ENCODE measurements around the gene KLF11.
A peak's percentile ranks its signal among the peaks of the same experiment; 100 is the strongest.

Gene KLF11

GRCh38 chr2:10047616-10048500, 4.5 kb downstream of the KLF11 start:
- H3K36me3 ChIP-seq (ENCODE audit: insufficient read depth, low read length), result peaks cover 54% of the 10 kb centered on the region
- WGBS, result 94% methylated on average over 15 of the region's 15 CpGs
- H3K27ac ChIP-seq (ENCODE audit: low read depth, low read length), result no peak overlapping the region
- no peaks in the 10 kb centered on the region for H3K27me3 ChIP-seq (ENCODE audit: insufficient read depth, low read length)
- peaks cover 7% of the 10 kb centered on the region; the same call in 1 of the 2 replicates for H3K4me1 ChIP-seq (ENCODE audit: insufficient read depth, low read length)
- no peaks in the 10 kb centered on the region for H3K9me3 ChIP-seq (ENCODE audit: insufficient read depth, low read depth, low read length)
- no peak overlapping the region for H3K9ac ChIP-seq (ENCODE audit: low read depth, low read length)
- no peak overlapping the region for H3K4me3 ChIP-seq (ENCODE audit: low read length)

- Histone ChIP-seq H3K4me1 (ENCODE audit: insufficient read depth, low read length) (peaks cover 7% of the 10 kb centered on the region; the same call in 1 of the 2 replicates), H3K9me3 (ENCODE audit: insufficient read depth, low read depth, low read length) (no peaks in the 10 kb centered on the region), H3K27ac (ENCODE audit: low read depth, low read length) (no peak overlapping the region), H3K36me3 (ENCODE audit: insufficient read depth, low read length) (peaks cover 62% of the 10 kb centered on the region), H3K4me3 (ENCODE audit: low read length) (no peak overlapping the region), H3K27me3 (ENCODE audit: insufficient read depth, low read length) (no peaks in the 10 kb centered on the region), H3K9ac (ENCODE audit: low read depth, low read length) (no peak overlapping the region)
- WGBS, result 81% methylated on average over 9 of the region's 10 CpGs
These were observed 5.3 kb downstream of the KLF11 start for GRCh38 chr2:10048501-10049171.

DNA sequence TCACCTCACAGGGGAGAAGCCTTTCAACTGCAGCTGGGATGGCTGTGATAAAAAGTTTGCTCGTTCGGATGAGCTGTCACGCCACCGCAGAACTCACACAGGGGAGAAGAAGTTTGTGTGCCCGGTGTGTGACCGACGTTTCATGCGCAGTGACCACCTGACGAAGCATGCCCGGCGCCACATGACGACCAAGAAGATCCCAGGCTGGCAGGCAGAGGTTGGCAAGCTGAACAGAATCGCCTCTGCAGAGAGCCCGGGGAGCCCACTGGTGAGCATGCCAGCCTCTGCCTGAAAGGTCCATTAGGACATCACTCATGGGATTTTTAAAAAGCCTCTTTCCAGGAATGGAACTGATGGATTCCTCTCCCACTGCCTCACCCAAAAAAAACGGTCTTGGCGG, 8.9 kb downstream of the KLF11 start:
- 94% methylated on average over 16 of the region's 16 CpGs for WGBS
- H3K9ac ChIP-seq (ENCODE audit: low read depth, low read length), result no peak overlapping the region

DNA sequence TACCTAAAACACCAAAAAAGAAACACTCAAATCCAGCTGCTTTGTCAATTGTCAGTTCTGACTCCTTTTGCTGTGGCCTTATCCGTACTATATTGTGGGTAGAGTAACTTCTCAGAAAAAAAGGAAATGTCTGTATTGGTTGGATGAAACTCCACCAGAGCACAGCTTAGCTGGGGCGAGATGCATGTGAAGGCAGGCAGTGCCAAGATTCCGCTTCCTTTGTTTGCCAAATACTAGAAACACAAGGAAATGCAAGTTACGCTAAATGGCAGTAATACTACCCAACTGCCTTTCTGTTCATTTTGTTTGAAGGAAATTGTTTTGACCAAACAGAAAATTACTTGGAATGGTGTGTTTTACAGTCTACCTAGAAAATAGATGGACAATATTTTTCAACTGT, 10.0 kb downstream of the KLF11 start:
- no peaks in the 10 kb centered on the region for H3K9me3 ChIP-seq (ENCODE audit: insufficient read depth, low read depth, low read length)
- peaks cover 52% of the 10 kb centered on the region for H3K36me3 ChIP-seq (ENCODE audit: insufficient read depth, low read length)
- H3K4me1 ChIP-seq (ENCODE audit: insufficient read depth, low read length), result peaks cover 19% of the 10 kb centered on the region
- 93% methylated on average over 4 of the region's 4 CpGs for WGBS
- H3K9ac ChIP-seq (ENCODE audit: low read depth, low read length), result no peak overlapping the region
- H3K4me3 ChIP-seq (ENCODE audit: low read length), result no peak overlapping the region
- no peaks in the 10 kb centered on the region for H3K27me3 ChIP-seq (ENCODE audit: insufficient read depth, low read length)
- no peak overlapping the region for H3K27ac ChIP-seq (ENCODE audit: low read depth, low read length)

More for the DNA sequence above, 8.9 kb downstream of the KLF11 start:
- Histone ChIP-seq H3K27me3 (ENCODE audit: insufficient read depth, low read length) (no peaks in the 10 kb centered on the region), H3K9me3 (ENCODE audit: insufficient read depth, low read depth, low read length) (no peaks in the 10 kb centered on the region), H3K27ac (ENCODE audit: low read depth, low read length) (no peak overlapping the region), H3K4me1 (ENCODE audit: insufficient read depth, low read length) (peaks cover 15% of the 10 kb centered on the region), H3K4me3 (ENCODE audit: low read length) (no peak overlapping the region), H3K36me3 (ENCODE audit: insufficient read depth, low read length) (peaks cover 63% of the 10 kb centered on the region)

GRCh38 chr2:10054424-10054823, 11.1 kb downstream of the KLF11 start:
- WGBS, result 82% methylated on average over 5 of the region's 7 CpGs
- H3K9me3 ChIP-seq (ENCODE audit: insufficient read depth, low read depth, low read length), result no peaks in the 10 kb centered on the region
- H3K9ac ChIP-seq (ENCODE audit: low read depth, low read length), result no peak overlapping the region
- peaks cover 43% of the 10 kb centered on the region for H3K36me3 ChIP-seq (ENCODE audit: insufficient read depth, low read length)
- H3K4me1 ChIP-seq (ENCODE audit: insufficient read depth, low read length), result peaks cover 12% of the 10 kb centered on the region
- H3K27ac ChIP-seq (ENCODE audit: low read depth, low read length), result no peak overlapping the region
- no peaks in the 10 kb centered on the region for H3K27me3 ChIP-seq (ENCODE audit: insufficient read depth, low read length)
- H3K4me3 ChIP-seq (ENCODE audit: low read length), result no peak overlapping the region

GRCh38 chr2:10054976-10055375, 11.6 kb downstream of the KLF11 start:
- no peaks in the 10 kb centered on the region for H3K9me3 ChIP-seq (ENCODE audit: insufficient read depth, low read depth, low read length)
- no peak overlapping the region for H3K27ac ChIP-seq (ENCODE audit: low read depth, low read length)
- WGBS, result 94% methylated on average over 7 of the region's 7 CpGs
- no peak overlapping the region for H3K9ac ChIP-seq (ENCODE audit: low read depth, low read length)
- no peaks in the 10 kb centered on the region for H3K27me3 ChIP-seq (ENCODE audit: insufficient read depth, low read length)
- H3K4me1 ChIP-seq (ENCODE audit: insufficient read depth, low read length), result peaks cover 12% of the 10 kb centered on the region
- H3K4me3 ChIP-seq (ENCODE audit: low read length), result no peak overlapping the region
- H3K36me3 ChIP-seq (ENCODE audit: insufficient read depth, low read length), result peaks cover 37% of the 10 kb centered on the region

GRCh38 chr2:10056439-10056838, 13.1 kb downstream of the KLF11 start:
- peaks cover 31% of the 10 kb centered on the region for H3K36me3 ChIP-seq (ENCODE audit: insufficient read depth, low read length)
- H3K9ac ChIP-seq (ENCODE audit: low read depth, low read length), result no peak overlapping the region
- no peaks in the 10 kb centered on the region for H3K27me3 ChIP-seq (ENCODE audit: insufficient read depth, low read length)
- 68% methylated on average over 9 of the region's 11 CpGs for WGBS
- H3K4me1 ChIP-seq (ENCODE audit: insufficient read depth, low read length), result peaks cover 12% of the 10 kb centered on the region
- H3K27ac ChIP-seq (ENCODE audit: low read depth, low read length), result no peak overlapping the region
- no peak overlapping the region for H3K4me3 ChIP-seq (ENCODE audit: low read length)
- no peaks in the 10 kb centered on the region for H3K9me3 ChIP-seq (ENCODE audit: insufficient read depth, low read depth, low read length)

- 6% methylated on average over 28 of the region's 28 CpGs for whole genome bisulfite sequencing
- Histone ChIP-seq H3K9me3 (ENCODE audit: insufficient read depth, low read depth, low read length) (no peaks in the 10 kb centered on the region), H3K9ac (ENCODE audit: low read depth, low read length) (no peak overlapping the region), H3K4me3 (ENCODE audit: low read length) (peak overlapping the region; percentile 49), H3K27me3 (ENCODE audit: insufficient read depth, low read length) (no peaks in the 10 kb centered on the region), H3K27ac (ENCODE audit: low read depth, low read length) (peak overlapping the region; percentile 50; the same call in 1 of the 2 replicates), H3K36me3 (ENCODE audit: insufficient read depth, low read length) (peaks cover 24% of the 10 kb centered on the region), H3K4me1 (ENCODE audit: insufficient read depth, low read length) (peaks cover 12% of the 10 kb centered on the region)
These were observed 14.1 kb downstream of the KLF11 start for GRCh38 chr2:10057231-10058107.

DNA sequence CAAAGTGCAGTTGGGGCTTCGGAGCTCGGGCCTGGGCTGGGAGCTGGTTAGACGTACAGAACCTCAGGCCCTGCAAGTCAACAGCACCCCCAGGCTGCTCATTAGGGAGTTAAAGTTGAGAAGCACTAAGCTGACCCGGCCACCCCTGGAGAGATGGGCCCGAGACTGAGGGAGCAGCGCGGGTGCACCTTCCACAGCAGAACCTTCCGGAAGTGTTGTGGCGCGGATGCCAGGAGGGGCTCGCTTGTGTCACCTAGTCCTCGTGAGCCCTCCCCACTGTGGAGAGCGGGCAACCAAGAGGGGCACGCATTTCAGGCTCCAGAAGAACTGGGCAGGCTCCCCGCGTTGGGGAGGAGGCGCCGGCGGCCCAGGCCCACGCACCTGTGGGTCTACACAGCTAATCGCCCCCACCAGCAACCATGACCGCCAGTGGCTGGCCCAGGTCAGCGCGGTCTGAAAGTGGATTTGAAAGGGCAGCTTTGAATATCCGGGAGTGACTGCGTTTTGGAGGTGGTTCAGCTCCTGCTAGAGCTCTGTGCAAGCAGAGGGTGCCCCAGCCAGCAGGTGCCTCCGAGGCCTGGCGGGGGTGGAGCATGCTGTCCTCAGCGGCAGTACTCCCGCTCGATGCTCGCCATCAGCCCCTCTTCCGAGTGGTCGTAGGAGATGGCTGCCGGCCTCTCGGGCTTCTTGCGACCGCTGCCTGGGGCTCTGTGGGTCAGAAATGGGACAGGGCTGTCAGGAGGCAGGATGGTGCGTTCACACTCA, 15.1 kb downstream of the KLF11 start:
- Histone ChIP-seq H3K4me1 (ENCODE audit: insufficient read depth, low read length) (peaks cover 12% of the 10 kb centered on the region), H3K27ac (ENCODE audit: low read depth, low read length) (peak overlapping the region; percentile 45; the same call in 1 of the 2 replicates), H3K27me3 (ENCODE audit: insufficient read depth, low read length) (no peaks in the 10 kb centered on the region), H3K9me3 (ENCODE audit: insufficient read depth, low read depth, low read length) (no peaks in the 10 kb centered on the region), H3K4me3 (ENCODE audit: low read length) (no peak overlapping the region), H3K36me3 (ENCODE audit: insufficient read depth, low read length) (peaks cover 15% of the 10 kb centered on the region), H3K9ac (ENCODE audit: low read depth, low read length) (no peak overlapping the region)
- 91% methylated on average over 39 of the region's 39 CpGs for WGBS

DNA sequence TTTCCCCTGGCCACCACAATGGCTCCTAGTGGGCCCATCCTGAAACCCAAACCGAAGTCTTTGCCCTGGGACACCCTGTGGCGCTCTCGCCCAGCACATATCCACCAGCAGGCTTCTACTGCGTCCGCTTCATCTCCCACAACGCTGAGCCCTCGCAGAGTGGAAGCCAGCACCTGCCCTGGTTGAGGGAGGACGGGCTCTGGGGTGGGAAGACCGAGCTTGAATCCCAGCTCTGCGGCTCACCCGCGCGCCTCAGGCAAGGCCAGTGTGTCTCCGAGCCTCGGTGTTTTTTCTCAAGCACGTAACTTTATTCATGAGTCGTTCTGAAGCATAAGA, 15.6 kb downstream of the KLF11 start:
- no peak overlapping the region for H3K27ac ChIP-seq (ENCODE audit: low read depth, low read length)
- no peak overlapping the region for H3K9ac ChIP-seq (ENCODE audit: low read depth, low read length)

More for the DNA sequence above, 15.6 kb downstream of the KLF11 start:
- WGBS, result 91% methylated on average over 17 of the region's 17 CpGs
- Histone ChIP-seq H3K4me3 (ENCODE audit: low read length) (no peak overlapping the region), H3K36me3 (ENCODE audit: insufficient read depth, low read length) (peaks cover 9% of the 10 kb centered on the region), H3K4me1 (ENCODE audit: insufficient read depth, low read length) (peaks cover 12% of the 10 kb centered on the region), H3K27me3 (ENCODE audit: insufficient read depth, low read length) (no peaks in the 10 kb centered on the region), H3K9me3 (ENCODE audit: insufficient read depth, low read depth, low read length) (no peaks in the 10 kb centered on the region)
